GM06990 (cell line): ENCODE data around the gene MPPED1.

Experiments
- DNase-seq: peaks from one replicate; pipeline ENCODE4 v3.0.0-alpha.2; 2011; ENCODE audit not compliant: insufficient read length; ENCODE audit errors: extremely low read depth
- H3K27me3 ChIP-seq: replicated peaks from 2 replicates; pipeline ENCODE4 v1.6.0; 2011; ENCODE audit warnings: low read length; ENCODE audit not compliant: control insufficient read depth, insufficient read depth
- H3K36me3 ChIP-seq: 2 replicates; pipeline ENCODE4 v1.5.1; 2011; ENCODE audit warnings: low read length; ENCODE audit not compliant: control insufficient read depth, insufficient read depth
- H3K4me3 ChIP-seq: replicated peaks from 2 replicates; pipeline ENCODE4 v1.5.1; 2011; ENCODE audit warnings: low read depth, mild to moderate bottlenecking, control low read depth, low read length
- TF ChIP-seq, protein P1 (sequence below): IDR thresholded peaks from 2 replicates; pipeline ENCODE4 v1.5.1; 2011; ENCODE audit warnings: low read length, control low read depth, mild to moderate bottlenecking, inconsistent platforms; ENCODE audit not compliant: insufficient read depth, poor library complexity, severe bottlenecking

Gene MPPED1

DNA sequence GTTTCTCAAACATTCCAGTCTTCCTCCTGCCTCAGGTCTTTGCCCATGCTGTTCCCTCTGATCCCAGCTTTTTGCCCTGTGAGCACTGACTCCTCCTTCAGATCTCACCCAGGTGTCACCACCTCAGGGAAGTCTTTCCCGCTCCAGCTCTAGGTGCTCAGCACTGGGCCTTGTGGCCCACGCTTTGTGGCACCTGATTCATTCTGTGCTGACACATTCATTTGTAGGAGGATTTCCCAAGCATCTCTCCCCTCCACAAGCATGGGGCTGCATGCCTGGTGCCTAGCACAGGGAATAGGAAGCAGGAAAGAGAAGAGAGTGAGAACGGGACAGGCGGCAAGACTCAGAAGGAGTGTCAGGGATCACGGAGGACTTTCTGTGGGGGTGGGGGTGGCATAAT lies 17.6 kb downstream of the MPPED1 start:
- Histone ChIP-seq H3K36me3 (no peaks in the 10 kb centered on the region), H3K4me3 (no peak overlapping the region), H3K27me3 (peaks cover 2% of the 10 kb centered on the region)
- no peak for DNase-seq
- TF ChIP-seq, protein P1, sequence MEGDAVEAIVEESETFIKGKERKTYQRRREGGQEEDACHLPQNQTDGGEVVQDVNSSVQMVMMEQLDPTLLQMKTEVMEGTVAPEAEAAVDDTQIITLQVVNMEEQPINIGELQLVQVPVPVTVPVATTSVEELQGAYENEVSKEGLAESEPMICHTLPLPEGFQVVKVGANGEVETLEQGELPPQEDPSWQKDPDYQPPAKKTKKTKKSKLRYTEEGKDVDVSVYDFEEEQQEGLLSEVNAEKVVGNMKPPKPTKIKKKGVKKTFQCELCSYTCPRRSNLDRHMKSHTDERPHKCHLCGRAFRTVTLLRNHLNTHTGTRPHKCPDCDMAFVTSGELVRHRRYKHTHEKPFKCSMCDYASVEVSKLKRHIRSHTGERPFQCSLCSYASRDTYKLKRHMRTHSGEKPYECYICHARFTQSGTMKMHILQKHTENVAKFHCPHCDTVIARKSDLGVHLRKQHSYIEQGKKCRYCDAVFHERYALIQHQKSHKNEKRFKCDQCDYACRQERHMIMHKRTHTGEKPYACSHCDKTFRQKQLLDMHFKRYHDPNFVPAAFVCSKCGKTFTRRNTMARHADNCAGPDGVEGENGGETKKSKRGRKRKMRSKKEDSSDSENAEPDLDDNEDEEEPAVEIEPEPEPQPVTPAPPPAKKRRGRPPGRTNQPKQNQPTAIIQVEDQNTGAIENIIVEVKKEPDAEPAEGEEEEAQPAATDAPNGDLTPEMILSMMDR = no peak

DNA sequence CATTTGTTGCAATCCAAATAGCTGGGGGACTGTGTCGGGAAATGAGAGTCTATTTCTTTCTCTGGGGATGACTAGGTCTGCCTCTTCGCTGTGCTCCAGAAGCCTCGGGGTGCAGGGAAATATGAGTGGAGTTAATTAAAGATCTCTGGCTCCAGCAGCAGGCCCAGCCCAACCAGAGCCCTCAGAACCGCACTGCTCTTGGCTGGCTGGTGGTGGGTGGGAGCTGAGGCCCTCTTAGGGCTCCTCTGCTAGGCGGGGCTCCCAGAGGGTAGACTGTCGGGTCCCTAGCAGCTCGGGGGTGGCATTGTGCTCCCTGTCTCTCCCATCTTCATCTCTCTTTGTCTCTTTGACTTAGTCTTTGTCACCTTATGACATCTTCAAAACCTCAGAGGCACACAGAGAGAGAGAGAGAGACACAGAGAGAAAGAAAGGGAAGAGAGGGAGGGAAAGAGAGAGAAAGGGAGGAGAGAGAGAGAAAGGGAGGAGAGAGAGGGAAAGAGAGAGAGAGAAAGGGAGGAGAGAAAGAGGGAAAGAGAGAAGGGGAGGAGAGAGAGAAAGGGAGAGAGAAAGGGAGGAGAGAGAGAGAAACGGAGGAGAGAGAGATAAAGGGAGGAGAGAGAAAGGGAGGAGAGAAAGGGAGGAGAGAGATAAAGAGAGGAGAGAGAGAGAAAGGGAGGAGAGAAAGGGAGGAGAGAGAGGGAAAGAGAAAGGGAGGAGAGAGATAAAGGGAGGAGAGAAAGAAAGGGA lies 20.2 kb downstream of the MPPED1 start:
- no peak overlapping the region for H3K4me3 ChIP-seq
- no peak for DNase-seq
- H3K27me3 ChIP-seq = peaks cover 2% of the 10 kb centered on the region
- TF ChIP-seq, protein P1 = no peak
- no peaks in the 10 kb centered on the region for H3K36me3 ChIP-seq

DNA sequence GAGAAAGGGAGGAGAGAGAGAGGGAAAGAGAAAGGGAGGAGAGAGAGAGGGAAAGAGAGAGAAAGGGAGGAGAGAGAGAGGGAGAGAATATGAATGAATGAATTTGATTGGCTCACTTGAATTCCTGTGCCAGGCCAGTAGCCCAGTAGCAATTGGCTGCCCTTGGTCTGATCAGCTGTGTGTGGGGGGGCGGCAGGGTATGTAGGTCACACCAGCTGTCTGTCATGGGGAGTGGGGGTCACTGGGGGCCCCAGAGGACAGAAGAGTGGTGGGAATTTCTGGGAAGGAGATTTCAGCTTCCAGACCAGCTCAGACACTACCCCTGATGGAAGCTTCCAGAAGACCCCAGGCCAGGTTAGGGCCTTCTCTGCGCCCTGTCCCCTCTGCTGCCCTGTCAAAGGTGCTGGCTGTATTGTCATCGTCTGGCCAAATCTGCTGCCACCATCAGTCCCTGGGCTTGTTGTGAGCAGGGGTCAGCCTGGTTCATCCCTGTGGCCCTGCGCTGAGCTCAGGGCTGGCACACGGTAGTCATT lies 21.1 kb downstream of the MPPED1 start:
- Histone ChIP-seq H3K36me3 (no peaks in the 10 kb centered on the region), H3K4me3 (no peak overlapping the region), H3K27me3 (peaks cover under 1% of the 10 kb centered on the region)
- TF ChIP-seq, protein P1 = no peak
- no peak for DNase-seq

DNA sequence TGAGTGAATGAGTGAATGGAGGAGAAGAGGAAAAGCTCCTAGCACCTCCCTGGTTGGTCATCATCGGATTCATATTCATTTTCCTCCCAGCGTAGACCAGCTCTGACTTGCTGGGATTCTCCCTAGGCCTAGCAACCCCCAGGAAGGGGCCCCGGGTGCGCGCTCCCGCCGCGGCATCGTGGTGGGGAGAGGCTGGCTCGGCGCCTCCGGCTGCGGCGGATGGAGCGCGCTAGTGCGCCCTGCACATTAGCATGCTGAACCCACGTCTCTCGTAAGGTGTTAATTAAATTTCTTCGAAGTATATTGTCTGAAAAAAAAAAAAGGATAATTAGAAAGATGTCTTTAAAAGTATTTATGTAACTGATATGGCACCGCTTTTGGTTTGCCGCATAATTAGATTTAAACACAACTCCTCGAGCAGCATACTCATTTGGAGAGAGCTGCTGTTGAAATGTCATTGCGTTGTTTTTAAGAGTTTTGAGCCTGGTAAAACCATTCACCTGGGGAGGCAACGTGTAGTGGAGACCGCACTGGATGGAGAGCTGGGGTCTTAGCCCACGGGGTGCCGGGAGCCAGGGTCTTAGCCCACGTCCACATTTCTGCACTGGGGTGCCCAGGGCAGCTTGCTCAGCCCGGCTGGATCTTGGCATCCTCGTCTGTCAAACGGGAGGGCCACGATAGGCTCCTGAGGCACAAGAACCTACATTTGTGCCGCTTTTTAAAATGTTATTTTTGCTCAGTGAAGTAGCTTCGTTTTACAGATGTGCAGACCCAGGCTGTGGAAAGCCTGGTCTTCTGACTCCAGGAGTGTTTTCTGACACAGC lies 21.8 kb downstream of the MPPED1 start:
- TF ChIP-seq, protein P1 = no peak
- H3K27me3 ChIP-seq = no peaks in the 10 kb centered on the region; the same call in 1 of the 2 replicates

DNA sequence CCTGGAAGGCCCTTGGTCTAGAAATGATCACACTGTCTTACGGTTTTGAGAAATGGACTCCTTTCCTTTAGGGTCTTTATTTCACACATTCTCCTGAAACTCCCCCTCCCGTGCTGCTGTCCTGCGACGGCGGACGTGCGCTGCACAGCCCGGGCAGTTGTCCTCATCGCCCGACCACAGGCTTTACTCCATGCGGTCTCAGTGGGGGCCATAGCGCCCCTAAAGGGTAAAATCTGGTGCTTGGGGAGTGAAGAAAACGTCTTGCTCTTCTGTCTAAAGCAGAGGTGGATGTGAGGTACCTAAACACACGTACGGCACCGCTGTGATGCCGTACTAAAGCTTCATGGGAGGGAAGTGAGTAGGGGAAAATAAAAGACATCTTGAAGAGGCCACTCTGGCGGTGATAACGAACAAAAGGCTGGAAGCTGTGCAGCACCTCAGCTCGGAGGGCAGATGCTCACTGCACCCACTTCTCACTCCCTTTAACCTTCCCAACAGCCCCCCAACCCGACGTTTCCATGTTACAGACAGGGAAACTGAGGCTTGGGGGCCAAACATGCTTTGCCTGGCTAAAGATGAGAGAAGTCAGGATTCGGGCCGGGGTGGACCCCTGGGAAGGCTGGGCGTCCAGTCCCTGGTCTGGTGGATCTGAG lies 22.6 kb downstream of the MPPED1 start:
- H3K4me3 ChIP-seq = no peak overlapping the region
- H3K36me3 ChIP-seq = no peaks in the 10 kb centered on the region
- no peaks in the 10 kb centered on the region; the same call in 1 of the 2 replicates for H3K27me3 ChIP-seq
- TF ChIP-seq, protein P1 = no peak
- no peak for DNase-seq

More for the DNA sequence above, 21.8 kb downstream of the MPPED1 start:
- Histone ChIP-seq H3K36me3 (no peaks in the 10 kb centered on the region), H3K4me3 (no peak overlapping the region)
- no peak for DNase-seq
